Activated naive CD8-positive, alpha-beta T cell (primary cell): ENCODE measurements around the gene LRRC51.

Source experiments
- H3K27ac Mint-ChIP-seq: one replicate; pipeline ENCODE4 v1.8.0; 2021; ENCODE audit warnings: mixed read lengths
- H3K27me3 Mint-ChIP-seq: one replicate; pipeline ENCODE4 v1.8.0; 2021; ENCODE audit warnings: mixed read lengths
- H3K36me3 Mint-ChIP-seq: one replicate; pipeline ENCODE4 v1.8.0; 2021; ENCODE audit warnings: mixed read lengths
- H3K4me1 Mint-ChIP-seq: one replicate; pipeline ENCODE4 v1.8.0; 2021; ENCODE audit warnings: low read depth, mixed read lengths
- H3K4me3 Mint-ChIP-seq: one replicate; pipeline ENCODE4 v1.8.0; 2021; ENCODE audit warnings: mild to moderate bottlenecking, mixed read lengths
- H3K9me3 Mint-ChIP-seq: one replicate; pipeline ENCODE4 v1.8.0; 2021; ENCODE audit warnings: low read depth, mixed read lengths

LRRC51 gene

GRCh38 chr11:72084076-72084475 is 3.4 kb downstream of the LRRC51 start:
- Mint-ChIP-seq H3K4me1 (peaks cover 30% of the 10 kb centered on the region), H3K9me3 (no peaks in the 10 kb centered on the region), H3K27ac (no peak overlapping the region), H3K4me3 (no peak overlapping the region), H3K36me3 (peaks cover 5% of the 10 kb centered on the region), H3K27me3 (no peaks in the 10 kb centered on the region)

GRCh38 chr11:72084965-72085364 is 4.3 kb downstream of the LRRC51 start:
- Mint-ChIP-seq H3K27me3 (no peaks in the 10 kb centered on the region), H3K9me3 (no peaks in the 10 kb centered on the region), H3K4me3 (no peak overlapping the region), H3K27ac (no peak overlapping the region), H3K36me3 (peaks cover 5% of the 10 kb centered on the region), H3K4me1 (peaks cover 26% of the 10 kb centered on the region)

GRCh38 chr11:72085621-72086351 is 5.1 kb downstream of the LRRC51 start:
- Mint-ChIP-seq H3K4me3 (no peak overlapping the region), H3K36me3 (peaks cover 4% of the 10 kb centered on the region), H3K27ac (peak overlapping the region; percentile 50)

DNA sequence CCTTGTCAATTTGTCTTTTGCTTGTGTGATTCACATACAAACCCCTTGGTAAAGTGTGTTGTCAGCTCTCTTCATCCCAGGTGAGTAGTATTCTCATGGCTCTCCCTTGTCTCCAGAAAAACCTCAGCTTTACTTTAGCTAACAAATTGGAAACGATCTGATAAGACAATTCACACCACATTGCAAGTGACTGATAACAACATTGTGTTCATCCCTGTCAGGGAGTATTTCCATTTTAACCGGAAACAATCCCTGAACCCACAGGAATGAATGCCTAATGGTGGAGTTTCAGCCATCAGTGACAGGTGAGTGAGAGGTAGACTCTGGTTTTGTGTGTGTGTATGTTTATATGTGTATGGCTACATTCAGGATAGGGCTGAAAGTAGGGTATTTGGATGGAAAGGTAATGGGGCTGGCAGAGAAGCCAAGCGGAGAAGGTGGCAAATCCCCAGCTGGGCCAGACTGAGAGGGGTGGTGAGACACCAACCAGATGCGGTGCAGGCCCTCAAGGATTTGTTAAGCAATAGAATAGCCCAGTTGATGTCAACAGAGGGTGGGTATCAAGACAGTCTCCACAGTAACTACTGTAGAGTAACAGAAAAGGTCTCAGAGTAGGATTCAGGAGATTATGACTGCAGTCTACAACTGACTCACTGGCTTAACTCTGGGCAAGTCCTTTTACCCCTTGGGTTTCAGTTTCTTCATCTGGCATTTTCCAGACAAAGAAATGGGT is 7.6 kb downstream of the LRRC51 start:
- Mint-ChIP-seq H3K4me3 (no peak overlapping the region), H3K4me1 (peaks cover 13% of the 10 kb centered on the region), H3K36me3 (peaks cover 3% of the 10 kb centered on the region), H3K27ac (peak overlapping the region; percentile 30), H3K9me3 (no peaks in the 10 kb centered on the region), H3K27me3 (no peaks in the 10 kb centered on the region)

More at GRCh38 chr11:72085621-72086351, 5.1 kb downstream of the LRRC51 start:
- peaks cover 18% of the 10 kb centered on the region for H3K4me1 Mint-ChIP-seq
- H3K27me3 Mint-ChIP-seq = no peaks in the 10 kb centered on the region
- H3K9me3 Mint-ChIP-seq = no peaks in the 10 kb centered on the region

GRCh38 chr11:72091292-72091691 is 10.6 kb downstream of the LRRC51 start:
- Mint-ChIP-seq H3K27ac (no peak overlapping the region), H3K27me3 (no peaks in the 10 kb centered on the region), H3K4me1 (peaks cover 10% of the 10 kb centered on the region), H3K36me3 (no peaks in the 10 kb centered on the region), H3K4me3 (no peak overlapping the region), H3K9me3 (no peaks in the 10 kb centered on the region)

DNA sequence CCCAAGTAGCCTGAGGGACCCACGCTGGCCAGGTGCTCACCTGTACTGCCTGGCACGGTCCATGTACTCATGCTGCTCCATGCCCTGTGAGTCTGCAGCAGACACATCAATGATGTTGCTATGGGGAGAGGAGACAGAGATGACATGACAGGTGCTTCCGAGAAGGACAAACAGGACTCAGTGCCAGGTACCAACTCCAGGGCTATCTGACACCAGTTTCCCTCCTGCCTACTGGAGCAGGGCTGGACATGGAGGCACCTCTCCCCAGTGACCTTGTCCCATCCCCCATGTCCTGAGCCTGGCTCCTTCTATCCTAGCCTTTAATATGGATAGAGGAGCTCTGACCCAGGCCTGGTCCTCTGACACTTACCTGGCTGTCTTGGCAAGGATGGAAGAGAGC is 18.1 kb downstream of the LRRC51 start:
- no peaks in the 10 kb centered on the region for H3K27me3 Mint-ChIP-seq
- H3K27ac Mint-ChIP-seq = no peak overlapping the region
- H3K36me3 Mint-ChIP-seq = no peaks in the 10 kb centered on the region
- peaks cover 39% of the 10 kb centered on the region for H3K4me1 Mint-ChIP-seq
- H3K4me3 Mint-ChIP-seq = no peak overlapping the region
- no peaks in the 10 kb centered on the region for H3K9me3 Mint-ChIP-seq

DNA sequence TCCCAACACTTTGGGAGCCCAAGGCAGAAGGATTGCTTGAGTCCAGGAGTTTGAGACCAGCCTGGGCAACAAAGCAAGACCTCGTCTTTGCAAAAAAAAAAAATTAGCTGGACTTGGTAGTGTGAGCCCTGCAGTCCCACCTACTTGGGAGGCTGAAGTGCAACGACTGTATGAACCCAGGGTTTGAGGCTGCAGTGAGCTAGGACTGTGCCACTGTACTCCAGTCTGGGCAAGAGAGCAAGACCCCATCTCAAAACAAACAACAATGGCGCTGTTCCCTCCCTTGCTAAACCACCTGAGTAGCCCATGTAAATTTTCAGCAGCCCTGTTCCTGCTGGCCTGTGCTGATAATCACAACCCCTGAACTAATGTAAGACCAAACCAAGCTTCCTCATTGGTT is 19.4 kb downstream of the LRRC51 start:
- Mint-ChIP-seq H3K4me3 (no peak overlapping the region), H3K27ac (peak overlapping the region; percentile 36), H3K9me3 (no peaks in the 10 kb centered on the region), H3K27me3 (no peaks in the 10 kb centered on the region), H3K36me3 (no peaks in the 10 kb centered on the region), H3K4me1 (peaks cover 47% of the 10 kb centered on the region)

DNA sequence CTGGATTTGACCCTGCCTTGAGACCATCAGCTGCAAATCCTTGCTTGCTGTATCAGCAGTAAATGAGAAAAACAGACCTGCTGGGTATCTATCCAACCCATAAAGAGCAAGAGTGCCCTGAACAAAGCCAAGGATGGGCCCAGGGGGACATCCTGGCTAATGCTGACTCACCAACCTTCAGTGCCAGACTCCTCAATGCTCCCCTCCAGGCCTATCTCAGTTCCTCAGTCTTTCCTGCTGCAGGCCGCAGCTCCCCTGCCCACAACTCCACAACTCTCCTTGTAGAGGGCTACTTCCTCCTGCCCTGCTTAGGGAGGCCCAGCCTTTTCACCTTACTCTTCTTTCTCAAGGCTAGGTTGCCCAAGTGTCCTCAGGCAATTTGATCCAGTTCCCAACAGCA is 19.8 kb downstream of the LRRC51 start:
- H3K9me3 Mint-ChIP-seq = no peaks in the 10 kb centered on the region
- H3K4me3 Mint-ChIP-seq = peak overlapping the region; percentile 42
- H3K36me3 Mint-ChIP-seq = no peaks in the 10 kb centered on the region
- H3K27ac Mint-ChIP-seq = peak overlapping the region; percentile 36
- no peaks in the 10 kb centered on the region for H3K27me3 Mint-ChIP-seq
- peaks cover 47% of the 10 kb centered on the region for H3K4me1 Mint-ChIP-seq

DNA sequence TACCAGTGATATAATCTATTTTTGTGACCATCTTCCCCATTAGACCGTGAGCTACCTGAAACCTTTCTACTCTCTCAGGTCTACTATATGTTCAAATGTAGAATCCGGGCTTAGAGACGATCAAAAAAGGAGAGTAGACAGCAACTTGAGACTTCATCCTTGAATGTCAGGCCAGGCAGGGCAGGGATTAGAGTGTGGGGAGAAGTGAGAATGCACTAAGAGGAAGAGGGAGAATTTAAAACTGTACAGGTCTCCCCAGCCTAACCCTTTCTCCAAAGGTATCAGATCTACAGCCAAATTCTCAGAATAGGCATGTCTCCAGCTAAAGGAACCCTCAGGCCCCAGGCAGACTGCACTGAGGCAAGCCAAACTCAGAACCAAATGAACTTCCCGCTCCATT is 21.5 kb downstream of the LRRC51 start:
- peaks cover 47% of the 10 kb centered on the region for H3K4me1 Mint-ChIP-seq

GRCh38 chr11:72102631-72102945 is 21.9 kb downstream of the LRRC51 start:
- Mint-ChIP-seq H3K4me1 (peaks cover 47% of the 10 kb centered on the region), H3K36me3 (peaks cover 6% of the 10 kb centered on the region), H3K4me3 (peak overlapping the region; percentile 98), H3K9me3 (no peaks in the 10 kb centered on the region), H3K27me3 (no peaks in the 10 kb centered on the region), H3K27ac (peak overlapping the region; percentile 97)

More for the DNA sequence above, 21.5 kb downstream of the LRRC51 start:
- no peaks in the 10 kb centered on the region for H3K27me3 Mint-ChIP-seq
- no peaks in the 10 kb centered on the region for H3K9me3 Mint-ChIP-seq
- peak overlapping the region; percentile 98 for H3K4me3 Mint-ChIP-seq
- H3K36me3 Mint-ChIP-seq = peaks cover 2% of the 10 kb centered on the region
- H3K27ac Mint-ChIP-seq = peak overlapping the region; percentile 97

GRCh38 chr11:72102946-72103753 is 22.5 kb downstream of the LRRC51 start, which contains the start of gene LAMTOR1:
Gene LAMTOR1 (minus strand): TSS chr11:72103297. CDS start chr11:72103224, 73 bp downstream.
- Mint-ChIP-seq H3K36me3 (peaks cover 6% of the 10 kb centered on the region), H3K9me3 (no peaks in the 10 kb centered on the region), H3K4me1 (peaks cover 45% of the 10 kb centered on the region), H3K27me3 (no peaks in the 10 kb centered on the region), H3K27ac (peak within 1 kb of the TSS; percentile 97), H3K4me3 (peak within 1 kb of the TSS; percentile 98)

DNA sequence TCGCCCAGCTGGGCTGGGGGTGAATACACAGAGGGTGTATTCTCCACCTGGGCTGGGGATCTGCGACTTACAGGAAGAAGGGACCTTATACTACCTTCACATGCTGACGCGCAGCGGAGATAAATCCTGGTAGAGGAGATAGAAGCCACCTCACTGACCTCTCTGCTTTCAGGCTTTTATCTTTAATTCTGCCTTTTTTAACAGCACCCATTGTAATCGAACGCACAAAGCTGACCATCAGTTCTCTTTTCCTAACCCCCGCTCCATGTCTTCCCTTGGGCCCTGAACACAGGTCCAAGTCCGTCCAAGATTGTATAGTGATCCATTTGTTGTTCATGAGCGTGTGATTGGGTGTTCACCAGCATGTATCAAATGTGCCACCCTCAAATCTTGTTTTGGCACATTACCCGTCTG is 23.1 kb downstream of the LRRC51 start:
- H3K27me3 Mint-ChIP-seq = no peaks in the 10 kb centered on the region
- H3K9me3 Mint-ChIP-seq = no peaks in the 10 kb centered on the region
- H3K4me3 Mint-ChIP-seq = peak overlapping the region; percentile 98
- H3K4me1 Mint-ChIP-seq = peaks cover 45% of the 10 kb centered on the region
- H3K27ac Mint-ChIP-seq = peak overlapping the region; percentile 97
- peaks cover 6% of the 10 kb centered on the region for H3K36me3 Mint-ChIP-seq

DNA sequence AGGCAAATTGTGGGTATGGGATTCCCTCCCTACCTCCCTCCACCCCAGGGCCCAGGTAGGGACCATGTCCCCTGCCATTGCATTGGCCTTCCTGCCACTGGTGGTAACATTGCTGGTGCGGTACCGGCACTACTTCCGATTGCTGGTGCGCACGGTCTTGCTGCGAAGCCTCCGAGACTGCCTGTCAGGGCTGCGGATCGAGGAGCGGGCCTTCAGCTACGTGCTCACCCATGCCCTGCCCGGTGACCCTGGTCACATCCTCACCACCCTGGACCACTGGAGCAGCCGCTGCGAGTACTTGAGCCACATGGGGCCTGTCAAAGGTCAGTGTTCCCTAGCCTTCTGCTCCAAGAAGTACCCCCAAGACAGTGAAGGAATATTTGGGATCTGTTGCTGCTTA is 25.2 kb downstream of the LRRC51 start, which contains the start of gene TOMT:
Gene TOMT, plus strand, starts transcription at position 37 of the 400 bp plus-strand sequence. Its CDS starts 28 bp downstream, at position 65.
- Mint-ChIP-seq H3K4me1 (peaks cover 31% of the 10 kb centered on the region), H3K4me3 (no peak within 1 kb of the TSS), H3K27me3 (no peaks in the 10 kb centered on the region), H3K36me3 (peaks cover 10% of the 10 kb centered on the region), H3K27ac (no peak within 1 kb of the TSS), H3K9me3 (no peaks in the 10 kb centered on the region)

- no peaks in the 10 kb centered on the region for H3K27me3 Mint-ChIP-seq
- H3K9me3 Mint-ChIP-seq = no peaks in the 10 kb centered on the region
- peaks cover 18% of the 10 kb centered on the region for H3K4me1 Mint-ChIP-seq
- peak overlapping the region; percentile 95 for H3K4me3 Mint-ChIP-seq
- peak overlapping the region; percentile 99 for H3K27ac Mint-ChIP-seq
- peaks cover 10% of the 10 kb centered on the region for H3K36me3 Mint-ChIP-seq
These were observed 30.9 kb downstream of the LRRC51 start for GRCh38 chr11:72111300-72112142.
